Right lobe of liver (tissue), 6 donors: ENCODE results near the gene TSPAN14. TPM values are rescaled to one million over a fixed set of nuclear protein-coding genes. Genes with fewer than 3 reads are reported as not detected.

ENCODE experiments used
- ATAC-seq, 4 donors: fragments of 200-7000 bp; cut with Tn5 transposase; one replicate each; pipeline ENCODE4 v1.9.1; 2020; ENCODE audit warnings: mild to moderate bottlenecking in 4 of 4, moderate library complexity in 4 of 4
- DNase-seq, 3 donors: peaks; one replicate each; pipeline ENCODE4 v3.0.0-alpha.2; 2020
- H3K27ac ChIP-seq, 3 donors: fragments of 200-600 bp; one replicate each; pipeline ENCODE4 v1.8.0; 2022
- H3K27me3 ChIP-seq, 2 donors: fragments of 200-600 bp; one replicate each; pipeline ENCODE4 v1.8.0; 2022
- H3K36me3 ChIP-seq, 4 donors: fragments of 200-600 bp; sonication (generic) in 1 of 4; one replicate each; pipeline versions ENCODE4 v1.5.1 to v1.8.0; 2017 to 2022; ENCODE audit warnings: control low read depth in 1 of 4
- H3K4me1 ChIP-seq, 4 donors: fragments of 200-600 bp; sonication (generic) in 1 of 4; one replicate each; pipeline versions ENCODE4 v1.5.1 to v1.8.0; 2017 to 2022; ENCODE audit warnings: control low read depth in 1 of 4
- H3K4me3 ChIP-seq, 3 donors: fragments of 200-600 bp; one replicate each; pipeline ENCODE4 v1.8.0; 2022
- H3K9me3 ChIP-seq, 4 donors: fragments of 200-600 bp; sonication (generic) in 1 of 4; one replicate each; pipeline versions ENCODE4 v1.5.1 to v1.8.0; 2017 to 2022; ENCODE audit warnings: control low read depth in 1 of 4
- POLR2A ChIP-seq: fragments of 450-650 bp; IDR thresholded peaks from one replicate; pipeline ENCODE4 v1.6.1; 2017; ENCODE audit warnings: antibody characterized with exemption, mild to moderate bottlenecking
- WGBS: methylation state at CpG from one replicate; pipeline ENCODE4 v1.1.6; 2018; ENCODE audit warnings: low coverage, low lambda C conversion rate; ENCODE audit not compliant: insufficient coverage; ENCODE audit errors: missing lambda C conversion rate; 5-methylcytosine and 5-hydroxymethylcytosine counted together
- intact Hi-C, 2 donors: fragments of 100-400 bp; cut with DNase I; formaldehyde crosslinking; loops; one replicate each; pipeline versions ENCODE4 v1.11.2 to v1.14.1; 2022
- total RNA-seq, 6 experiments: library from RNA; depleted of rRNA in 2 of 6; stranded (reverse); fragments of >200 nt in 2 of 6; fragmentation: NEBNext Ultra II Directional in 3 of 6; extraction: Animal tissue kit (Norgen Biotek cat#: 25700) in 3 of 6; gene quantifications; one replicate each; pipeline versions ENCODE4 v1.1.0 to v1.2.4, GENCODE V29; 2016 to 2023
- TF ChIP-seq, protein P1 (sequence below), 4 donors: fragments of 200-600 bp in 3 of 4; fragments of 450-650 bp in 1 of 4; IDR thresholded peaks; one replicate each; pipeline versions ENCODE4 v1.5.1 to v1.8.0; 2016 to 2022; ENCODE audit warnings: antibody characterized with exemption in 4 of 4, mild to moderate bottlenecking in 2 of 4
- donor health status: DM: no; HTN: yes; CAD: no.
- donor health status: DM: no; HTN: no; CAD: no.
- donor health status: DM: no; HTN: no; CAD: no.
- donor health status: DM: no; HTN: yes; CAD: no.
- donor health status: DM: no; HTN: yes; CAD: no.

Gene TSPAN14
- total RNA-seq, 6 experiments from 2014 or later = 22.1 to 39.0 (median 28.4) TPM

DNA sequence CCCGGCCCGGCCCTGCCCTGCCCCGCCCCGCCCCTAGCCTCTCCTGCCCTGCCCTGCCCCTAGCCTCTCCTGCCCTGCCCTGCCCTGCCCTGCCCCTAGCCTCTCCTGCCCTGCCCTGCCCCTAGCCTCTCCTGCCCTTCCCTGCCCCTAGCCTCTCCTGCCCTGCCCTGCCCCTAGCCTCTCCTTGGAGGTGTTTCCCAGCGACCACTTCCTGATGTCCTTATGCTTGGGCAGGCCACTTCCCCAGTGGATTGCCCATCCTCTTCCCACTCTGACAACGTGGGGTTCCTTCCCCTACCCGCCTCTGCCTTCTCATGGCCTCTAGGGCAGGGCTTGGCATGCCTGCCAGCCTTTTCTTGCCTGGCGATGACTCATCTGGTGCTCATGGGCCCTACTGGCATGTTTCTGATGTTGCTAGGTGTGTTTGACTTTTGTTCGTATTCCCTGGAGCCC lies 24.6 kb upstream of the TSPAN14 start:
- H3K4me1 ChIP-seq = no peaks in the 10 kb centered on the region
- TF ChIP-seq, protein P1, sequence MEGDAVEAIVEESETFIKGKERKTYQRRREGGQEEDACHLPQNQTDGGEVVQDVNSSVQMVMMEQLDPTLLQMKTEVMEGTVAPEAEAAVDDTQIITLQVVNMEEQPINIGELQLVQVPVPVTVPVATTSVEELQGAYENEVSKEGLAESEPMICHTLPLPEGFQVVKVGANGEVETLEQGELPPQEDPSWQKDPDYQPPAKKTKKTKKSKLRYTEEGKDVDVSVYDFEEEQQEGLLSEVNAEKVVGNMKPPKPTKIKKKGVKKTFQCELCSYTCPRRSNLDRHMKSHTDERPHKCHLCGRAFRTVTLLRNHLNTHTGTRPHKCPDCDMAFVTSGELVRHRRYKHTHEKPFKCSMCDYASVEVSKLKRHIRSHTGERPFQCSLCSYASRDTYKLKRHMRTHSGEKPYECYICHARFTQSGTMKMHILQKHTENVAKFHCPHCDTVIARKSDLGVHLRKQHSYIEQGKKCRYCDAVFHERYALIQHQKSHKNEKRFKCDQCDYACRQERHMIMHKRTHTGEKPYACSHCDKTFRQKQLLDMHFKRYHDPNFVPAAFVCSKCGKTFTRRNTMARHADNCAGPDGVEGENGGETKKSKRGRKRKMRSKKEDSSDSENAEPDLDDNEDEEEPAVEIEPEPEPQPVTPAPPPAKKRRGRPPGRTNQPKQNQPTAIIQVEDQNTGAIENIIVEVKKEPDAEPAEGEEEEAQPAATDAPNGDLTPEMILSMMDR (IDR thresholded peaks at IDR 0.05) = peak in 1 of 4 donors; percentile 4
- TF ChIP-seq POLR2A = no peak
- no peak overlapping the region for H3K27ac ChIP-seq
- intact Hi-C loops = no loop called here
- peaks cover 0 to 28% (median 9%) of the 10 kb centered on the region in 4 donors for H3K36me3 ChIP-seq
- DNase-seq = no peak
- 74% methylated on average over 9 of the region's 9 CpGs for WGBS
- no peaks in the 10 kb centered on the region for H3K27me3 ChIP-seq
- no peaks in the 10 kb centered on the region for H3K9me3 ChIP-seq
- peak in 2 of 4 donors; percentile 38 to 89 for ATAC-seq
- no peak overlapping the region for H3K4me3 ChIP-seq

DNA sequence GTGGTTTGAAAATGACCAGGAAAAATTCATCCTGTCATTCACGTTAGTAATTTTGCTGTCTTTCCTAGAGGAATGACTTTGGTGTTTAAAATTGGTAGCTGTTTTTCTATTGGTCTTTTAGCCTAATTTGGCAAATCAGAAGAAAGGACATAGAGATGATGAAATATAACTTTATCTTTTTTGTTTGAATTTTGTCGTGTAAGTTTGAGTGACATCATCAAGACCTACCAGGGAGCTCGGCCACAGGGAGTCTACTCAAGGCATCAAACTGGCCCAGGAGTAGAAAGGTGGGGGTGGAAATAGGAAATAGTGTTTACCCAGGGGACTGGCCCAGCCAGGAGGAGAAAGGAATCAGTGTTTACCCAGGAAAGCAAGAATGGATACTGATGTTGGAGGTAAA lies 21.0 kb upstream of the TSPAN14 start:
- intact Hi-C loops = no loop called here
- 60% methylated on average over 3 of the region's 3 CpGs for WGBS

DNA sequence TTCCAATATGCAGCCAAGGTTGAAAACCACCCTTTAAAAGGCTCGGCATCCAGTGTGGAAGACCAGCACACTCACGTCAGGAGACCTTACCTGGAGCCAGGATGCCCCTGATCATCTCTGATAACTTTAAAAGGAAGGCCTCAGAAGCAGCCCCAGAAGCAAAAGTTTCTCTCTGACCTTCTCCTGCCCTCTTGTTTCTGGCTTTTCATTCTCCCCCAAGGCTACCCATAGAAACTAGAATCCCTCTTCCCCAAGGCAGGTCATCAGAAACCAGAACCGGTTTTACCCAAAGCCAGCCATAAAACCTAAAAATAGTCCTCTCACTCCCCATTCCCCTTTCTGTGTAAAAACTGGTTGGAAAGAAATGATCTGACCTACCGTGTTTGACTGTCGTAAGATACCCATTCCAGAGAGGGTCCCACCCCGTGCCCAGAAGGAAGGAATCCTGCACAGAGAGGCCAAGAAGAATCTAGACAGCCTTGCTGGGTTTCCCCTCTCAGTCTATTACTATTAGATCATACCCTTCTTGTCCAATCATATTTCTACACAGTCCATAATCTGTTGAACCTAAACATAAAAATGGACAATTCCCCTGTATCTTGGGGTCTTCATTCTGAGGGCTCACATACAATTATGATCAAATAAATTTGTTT lies 17.5 kb upstream of the TSPAN14 start:
- ATAC-seq (no peak), DNase-seq (no peak)
- intact Hi-C loops = no loop called here
- H3K27ac ChIP-seq = no peak overlapping the region
- H3K4me1 ChIP-seq = no peaks in the 10 kb centered on the region
- H3K27me3 ChIP-seq = no peaks in the 10 kb centered on the region
- H3K9me3 ChIP-seq = no peaks in the 10 kb centered on the region
- no peak overlapping the region for H3K4me3 ChIP-seq
- TF ChIP-seq POLR2A = no peak
- TF ChIP-seq, protein P1 (IDR thresholded peaks at IDR 0.05) = no peak
- 69% methylated on average over 5 of the region's 6 CpGs for WGBS
- peaks cover 0 to 6% (median 0%) of the 10 kb centered on the region in 4 donors for H3K36me3 ChIP-seq

More for the DNA sequence above, 21.0 kb upstream of the TSPAN14 start:
- TF ChIP-seq, protein P1 (IDR thresholded peaks at IDR 0.05) = no peak
- no peak for TF ChIP-seq POLR2A
- no peak overlapping the region for H3K4me3 ChIP-seq
- DNase-seq = no peak
- H3K27ac ChIP-seq = no peak overlapping the region
- H3K9me3 ChIP-seq = no peaks in the 10 kb centered on the region
- H3K36me3 ChIP-seq = peaks cover 0 to 6% (median 3%) of the 10 kb centered on the region in 4 donors
- no peak for ATAC-seq
- no peaks in the 10 kb centered on the region for H3K27me3 ChIP-seq
- H3K4me1 ChIP-seq = no peaks in the 10 kb centered on the region

DNA sequence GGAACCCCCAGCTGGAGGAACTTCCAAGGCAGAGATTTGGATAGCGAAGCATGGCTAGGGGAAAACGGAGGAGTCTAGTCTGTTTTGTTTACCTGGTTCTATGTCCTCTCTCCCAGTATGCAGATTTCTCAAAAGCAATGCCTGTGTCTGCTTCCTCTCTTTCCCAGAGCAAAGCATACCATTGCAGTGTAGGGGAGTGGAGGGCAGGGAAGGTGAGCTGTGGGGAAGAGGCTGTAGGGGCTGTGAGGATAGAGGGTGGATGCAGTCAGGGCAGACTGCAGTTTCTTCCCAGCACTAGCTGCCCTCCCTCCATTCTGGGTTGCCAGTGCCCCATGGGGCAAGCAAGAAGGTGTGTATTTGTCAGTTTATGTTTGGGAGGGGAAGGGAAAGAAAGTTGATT lies 16.9 kb upstream of the TSPAN14 start:
- Histone ChIP-seq H3K27ac (no peak overlapping the region), H3K27me3 (no peaks in the 10 kb centered on the region), H3K4me3 (no peak overlapping the region), H3K4me1 (no peaks in the 10 kb centered on the region), H3K36me3 (peaks cover 0 to under 1% (median 0%) of the 10 kb centered on the region in 4 donors), H3K9me3 (no peaks in the 10 kb centered on the region)
- DNase-seq (no peak), ATAC-seq (no peak)
- TF ChIP-seq, protein P1 (IDR thresholded peaks at IDR 0.05) = no peak
- no peak for TF ChIP-seq POLR2A
- intact Hi-C loops = no loop called here
- 75% methylated on average over 2 of the region's 2 CpGs for WGBS
